GM18511 (cell line): ENCODE measurements around the gene FANCI.
"Not testable (repeated sequence)": the region's sequence is repeated elsewhere in the genome, so short reads cannot be mapped to it uniquely, and the experiment has no call there.

Source experiments
- ATAC-seq: cut with Tn5 transposase; IDR thresholded peaks from one replicate; pipeline ENCODE4 v1.9.1; 2021; ENCODE audit warnings: mild to moderate bottlenecking, moderate library complexity; ENCODE audit not compliant: unreplicated experiment

Gene FANCI

GRCh38 chr15:89221543-89221942 lies 22.2 kb upstream of the FANCI start, which contains the start of gene RLBP1:
Gene RLBP1 (minus strand): TSS chr15:89221579. CDS start chr15:89218975, 2,604 bp downstream.
- no peak for ATAC-seq

- no peak for ATAC-seq
Observed at GRCh38 chr15:89225588-89225987, 18.2 kb upstream of the FANCI start.

GRCh38 chr15:89226359-89227221 lies 17.2 kb upstream of the FANCI start:
- ATAC-seq: no peak

GRCh38 chr15:89227425-89227824 lies 16.4 kb upstream of the FANCI start:
- ATAC-seq: no peak

- no peak for ATAC-seq
Observed at GRCh38 chr15:89230277-89230676, 13.5 kb upstream of the FANCI start.

- ATAC-seq: no peak
Observed at GRCh38 chr15:89231832-89232231, 11.9 kb upstream of the FANCI start.

GRCh38 chr15:89239883-89240810 lies 3.6 kb upstream of the FANCI start:
- ATAC-seq: not testable (repeated sequence)

GRCh38 chr15:89243046-89243690 lies 611 bp upstream of the FANCI start:
- ATAC-seq: no peak

- peak; percentile 19 for ATAC-seq
Observed at GRCh38 chr15:89244574-89244903, 760 bp downstream of the FANCI start.

- no peak for ATAC-seq
Observed at GRCh38 chr15:89247446-89247845, 3.7 kb downstream of the FANCI start.

- no peak for ATAC-seq
Observed at GRCh38 chr15:89248584-89248983, 4.8 kb downstream of the FANCI start.

- ATAC-seq: not testable (repeated sequence)
Observed at GRCh38 chr15:89250142-89250541, 6.4 kb downstream of the FANCI start.

GRCh38 chr15:89277281-89277680 lies 33.5 kb downstream of the FANCI start:
- ATAC-seq: not testable (repeated sequence)

GRCh38 chr15:89278307-89278706 lies 34.5 kb downstream of the FANCI start:
- ATAC-seq: no peak

- no peak for ATAC-seq
Observed at GRCh38 chr15:89282631-89283030, 38.9 kb downstream of the FANCI start.

GRCh38 chr15:89283201-89283600 lies 39.4 kb downstream of the FANCI start:
- no peak for ATAC-seq

GRCh38 chr15:89291934-89292438 lies 48.2 kb downstream of the FANCI start:
- ATAC-seq: no peak

GRCh38 chr15:89293012-89293411 lies 49.2 kb downstream of the FANCI start:
- ATAC-seq: no peak

GRCh38 chr15:89299896-89300295 lies 56.1 kb downstream of the FANCI start:
- no peak for ATAC-seq

GRCh38 chr15:89301304-89302089 lies 57.7 kb downstream of the FANCI start:
- ATAC-seq: no peak
